Transverse colon (tissue), 4 donors: ENCODE measurements around the gene ZDHHC14. TPM values are rescaled to one million over a fixed set of nuclear protein-coding genes. Genes with fewer than 3 reads are reported as not detected.

Experiments
- DNase-seq: peaks from one replicate; pipeline ENCODE4 v3.0.0-alpha.2; 2019
- H3K27ac ChIP-seq, 4 donors: fragments of 200-600 bp; sonication (generic); 2 replicates each; pipeline ENCODE4 v1.5.1; 2016 to 2018; ENCODE audit warnings: inconsistent platforms in 4 of 4
- H3K27me3 ChIP-seq: fragments of 200-600 bp; sonication (generic); 2 replicates; pipeline ENCODE4 v1.5.1; 2017; ENCODE audit warnings: inconsistent platforms
- H3K36me3 ChIP-seq, 4 donors: fragments of 200-600 bp; sonication (generic); 2 replicates each; pipeline ENCODE4 v1.5.1; 2017 to 2019; ENCODE audit warnings: inconsistent platforms in 4 of 4
- H3K4me1 ChIP-seq, 4 donors: fragments of 200-600 bp; sonication (generic); 2 replicates each; pipeline ENCODE4 v1.5.1; 2017 to 2020; ENCODE audit warnings: inconsistent platforms in 4 of 4
- H3K4me3 ChIP-seq, 4 donors: fragments of 200-600 bp; sonication (generic); 1 replicate in 1 of 4; 2 replicates in 3 of 4; pipeline versions ENCODE4 v1.5.1 to v1.6.1; 2017 to 2019; ENCODE audit warnings: inconsistent platforms in 4 of 4
- H3K9me3 ChIP-seq, 2 donors: fragments of 200-600 bp; sonication (generic); 2 replicates each; pipeline ENCODE4 v1.5.1; 2017 to 2019; ENCODE audit warnings: inconsistent platforms in 2 of 2
- CTCF ChIP-seq, 5 experiments: fragments of 200-600 bp in 3 of 5; fragments of 450-650 bp in 2 of 5; sonication (generic) in 3 of 5; IDR thresholded peaks; 1 replicate in 2 of 5; 2 replicates in 3 of 5; pipeline ENCODE4 v1.5.1; 2016 to 2017; ENCODE audit warnings: antibody characterized with exemption in 5 of 5, inconsistent platforms in 3 of 5, mild to moderate bottlenecking in 2 of 5, moderate library complexity in 1 of 5
- EP300 ChIP-seq: sonication (generic); formaldehyde crosslinking; IDR thresholded peaks from one replicate; pipeline ENCODE4 v1.6.1; 2017; ENCODE audit warnings: antibody characterized with exemption, low read depth
- POLR2A ChIP-seq: fragments of 450-650 bp; IDR thresholded peaks from one replicate; pipeline ENCODE4 v1.6.1; 2016; ENCODE audit warnings: antibody characterized with exemption, mild to moderate bottlenecking, moderate library complexity
- POLR2AphosphoS5 ChIP-seq, 3 donors: sonication (generic); formaldehyde crosslinking; IDR thresholded peaks; one replicate each; pipeline ENCODE4 v1.6.1; 2016; ENCODE audit warnings: antibody characterized with exemption in 3 of 3
- WGBS, 2 donors: methylation state at CpG; one replicate each; pipeline ENCODE4 v1.1.5; 2018; ENCODE audit warnings: low coverage in 1 of 2; 5-methylcytosine and 5-hydroxymethylcytosine counted together
- in situ Hi-C, 4 donors: fragments of 200-750 bp; cut with MboI; loops; one replicate each; pipeline versions ENCODE4 v1.15.0 to v1.15.1; 2017; ENCODE audit warnings: low sequenced_read_pairs in 3 of 4, low pct_ligation_motif_present in 1 of 4, low pct_unique_long_range_greater_than_20kb in 1 of 4
- intact Hi-C: fragments of 100-400 bp; cut with DNase I; formaldehyde crosslinking; loops from one replicate; pipeline ENCODE4 v1.15.1; 2023; ENCODE audit warnings: low total_unique reads
- total RNA-seq, 4 donors: library from RNA; depleted of rRNA; stranded (reverse); fragments of >200 nt; gene quantifications; one replicate each; pipeline ENCODE4 v1.1.0, GENCODE V29; 2016

ZDHHC14 gene
- total RNA-seq, 4 donors from 2014 or later = 10.2 to 16.5 (median 12.5) TPM

GRCh38 chr6:157385482-157385881, 4.5 kb downstream of the ZDHHC14 start:
- H3K27ac ChIP-seq = no peak overlapping the region
- no peaks in the 10 kb centered on the region for H3K36me3 ChIP-seq
- H3K4me3 ChIP-seq = no peak overlapping the region
- in situ Hi-C loops = loop anchor here in 1 of 4 donors (25.0 kb wide), 1 partner anchor 202 kb away; no protein-coding TSS in a partner anchor
- 51 to 80% methylated on average over 1 to 2 of the region's 2 CpGs for WGBS, 2 donors
- H3K9me3 ChIP-seq = peaks cover 5 to 8% of the 10 kb centered on the region in 2 donors
- H3K4me1 ChIP-seq = peaks cover 0 to 22% (median 9%) of the 10 kb centered on the region in 4 donors
- intact Hi-C loops = no loop called here
- no peaks in the 10 kb centered on the region for H3K27me3 ChIP-seq
- TF ChIP-seq POLR2AphosphoS5 (IDR thresholded peaks at IDR 0.05) (no peak), EP300 (no peak), POLR2A (no peak), CTCF (IDR thresholded peaks at IDR 0.05) (no peak)
- DNase-seq = no peak

GRCh38 chr6:157386023-157386422, 5.0 kb downstream of the ZDHHC14 start:
- no peak overlapping the region for H3K27ac ChIP-seq
- TF ChIP-seq POLR2AphosphoS5 (IDR thresholded peaks at IDR 0.05) (no peak), CTCF (IDR thresholded peaks at IDR 0.05) (no peak), POLR2A (no peak), EP300 (no peak)
- H3K9me3 ChIP-seq = peaks cover 11 to 13% of the 10 kb centered on the region in 2 donors
- H3K4me1 ChIP-seq = peaks cover 0 to 22% (median 9%) of the 10 kb centered on the region in 4 donors
- H3K36me3 ChIP-seq = no peaks in the 10 kb centered on the region
- DNase-seq = no peak
- no peak overlapping the region for H3K4me3 ChIP-seq
- in situ Hi-C loops = loop anchor here in 1 of 4 donors (25.0 kb wide), 1 partner anchor 201 kb away; no protein-coding TSS in a partner anchor
- 96 to 100% methylated on average over 4 to 6 of the region's 6 CpGs for WGBS, 2 donors
- H3K27me3 ChIP-seq = no peaks in the 10 kb centered on the region
- intact Hi-C loops = no loop called here

- in situ Hi-C loops (loop anchor here in 1 of 4 donors (25.0 kb wide), 1 partner anchor 201 kb away; no protein-coding TSS in a partner anchor), intact Hi-C loops (no loop called here)
- Histone ChIP-seq H3K27me3 (no peaks in the 10 kb centered on the region), H3K4me1 (peaks cover 0 to 22% (median 9%) of the 10 kb centered on the region in 4 donors), H3K4me3 (no peak overlapping the region), H3K27ac (no peak overlapping the region), H3K36me3 (no peaks in the 10 kb centered on the region), H3K9me3 (peaks cover 13 to 18% of the 10 kb centered on the region in 2 donors)
- no peak for TF ChIP-seq POLR2AphosphoS5 (IDR thresholded peaks at IDR 0.05)
- no peak for TF ChIP-seq CTCF (IDR thresholded peaks at IDR 0.05)
- TF ChIP-seq POLR2A = no peak
- TF ChIP-seq EP300 = no peak
- DNase-seq = no peak
- 77% methylated on average over 3 of the region's 3 CpGs; no CpG with 5 or more reads in 1 of the 2 donors for WGBS, 2 donors
Measured at GRCh38 chr6:157386454-157386853, 5.5 kb downstream of the ZDHHC14 start.

- in situ Hi-C loops = loop anchor here in 1 of 4 donors (25.0 kb wide), 1 partner anchor 198 kb away; no protein-coding TSS in a partner anchor
- Histone ChIP-seq H3K9me3 (peaks cover 13 to 19% of the 10 kb centered on the region in 2 donors), H3K4me3 (no peak overlapping the region), H3K36me3 (no peaks in the 10 kb centered on the region), H3K27me3 (no peaks in the 10 kb centered on the region), H3K27ac (no peak overlapping the region), H3K4me1 (peaks cover 0 to 17% (median 4%) of the 10 kb centered on the region in 4 donors)
- no peak for DNase-seq
- 96 to 100% methylated on average over 1 to 2 of the region's 2 CpGs for WGBS, 2 donors
- TF ChIP-seq POLR2AphosphoS5 (IDR thresholded peaks at IDR 0.05) = no peak
- intact Hi-C loops = no loop called here
Measured at GRCh38 chr6:157388924-157389323, 7.9 kb downstream of the ZDHHC14 start.
